Myocyte (in vitro differentiated cells): ENCODE results near the gene AP5M1. TPM values are rescaled to one million over a fixed set of nuclear protein-coding genes. Genes with fewer than 3 reads are reported as not detected.

Experiments used
- total RNA-seq: library from RNA; depleted of rRNA; stranded (reverse); fragments of >200 nt; gene quantifications from 2 replicates; pipeline ENCODE4 v1.2.3, GENCODE V29; 2014

AP5M1 gene
- total RNA-seq, 1 donor from 2014 or later: 31.7 TPM

Other genes with a start within 250 kb of the AP5M1 start
- 77.3 and 85.4 TPM in 2 replicates for gene EXOC5, start 66 bp upstream of the AP5M1 start, total RNA-seq
- gene NAA30, start 121.6 kb downstream of the AP5M1 start, total RNA-seq: 29.7 and 54.4 TPM in 2 replicates
- not detected in 2 replicates for gene CCDC198, start 224.9 kb downstream of the AP5M1 start, total RNA-seq